ENCODE results near the gene AMMECR1L.

DNA sequence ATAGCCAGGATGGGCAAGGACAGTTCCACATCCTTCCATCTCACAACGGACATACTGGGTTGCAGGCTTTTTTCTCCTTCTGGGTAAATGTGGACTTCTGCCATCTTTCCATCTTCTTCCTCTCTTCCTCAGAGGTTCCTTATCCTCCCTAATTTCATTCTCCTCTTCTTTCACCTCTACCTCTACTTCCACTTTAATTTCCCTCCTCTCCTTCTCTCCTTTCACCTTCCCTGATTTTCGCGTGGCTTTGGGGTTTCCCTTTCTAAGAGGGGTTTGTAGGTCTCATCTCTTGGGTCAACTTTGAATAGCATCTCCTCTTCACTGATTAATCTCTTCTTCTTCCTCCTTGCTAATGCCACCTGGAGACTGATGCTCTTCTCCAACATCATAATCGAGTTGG, 44.9 kb downstream of the AMMECR1L start:
- TF ChIP-seq GATA2 (IDR thresholded peaks at IDR 0.05; ENCODE audit: low read depth, low read length) (no peak), GATA3 (IDR thresholded peaks at IDR 0.05; ENCODE audit: low read depth, low read length) (no peak)

Data from SH-SY5Y (cell line).